Measurements from ENCODE around the gene SMG5.

GRCh38 chr1:156276966-156277381 lies 5.7 kb downstream of the SMG5 start:
- no peak for TF ChIP-seq CTCF (IDR thresholded peaks at IDR 0.05; ENCODE audit: low read depth, low read length)
- TF ChIP-seq POLR2A (IDR thresholded peaks at IDR 0.05; ENCODE audit: extremely low read depth, insufficient read length): no peak
- TF ChIP-seq MAX (IDR thresholded peaks at IDR 0.05; ENCODE audit: low read depth, low read length): no peak
- TF ChIP-seq MYC (IDR thresholded peaks at IDR 0.05; ENCODE audit: low read depth, low read length): no peak

All from NB4 (cell line).